K562 (cell line): Measurements from ENCODE around the gene WT1. TPM values are rescaled to one million over a fixed set of nuclear protein-coding genes. Genes with fewer than 3 reads are reported as not detected.

ENCODE experiments used
- CEBPZ ChIP-seq: fragments of 150-350 bp; IDR thresholded peaks from 2 replicates; pipeline ENCODE4 v1.6.1; 2014; ENCODE audit warnings: low read depth, mild to moderate bottlenecking, low read length, borderline replicate concordance
- HDAC3 ChIP-seq: fragments of 450-650 bp; IDR thresholded peaks from 2 replicates; pipeline ENCODE4 v1.6.1; 2018; ENCODE audit warnings: borderline replicate concordance, mild to moderate bottlenecking, moderate library complexity; ENCODE audit not compliant: partially characterized antibody
- IRF2 ChIP-seq: sonication (generic); formaldehyde crosslinking; IDR thresholded peaks from 2 replicates; pipeline ENCODE4 v1.8.1; 2022; ENCODE audit warnings: mild to moderate bottlenecking, missing genetic modification reagents
- JUN ChIP-seq, 2 experiments: sonication (generic) in 1 of 2; formaldehyde crosslinking in 1 of 2; IDR thresholded peaks; 2 replicates each; pipeline versions ENCODE4 v1.6.1 to v1.8.0; 2012 to 2022; ENCODE audit warnings: borderline replicate concordance in 2 of 2, mild to moderate bottlenecking in 2 of 2, improper control_type of control experiment in 1 of 2, low read depth in 1 of 2, low read length in 1 of 2, missing genetic modification reagents in 1 of 2
- KHSRP ChIP-seq: fragments of 450-650 bp; IDR thresholded peaks from 2 replicates; pipeline ENCODE4 v1.6.1; 2017
- MTA1 ChIP-seq: fragments of 450-650 bp; IDR thresholded peaks from 2 replicates; pipeline ENCODE4 v1.6.1; 2017; ENCODE audit warnings: borderline replicate concordance
- PBX2 ChIP-seq, 2 experiments: IDR thresholded peaks in 1 of 2; conservative IDR thresholded peaks in 1 of 2; 2 replicates each; pipeline ENCODE4 v1.6.1; 2016; ENCODE audit warnings: low read depth in 2 of 2, mild to moderate bottlenecking in 1 of 2, missing compliant biosample characterization in 1 of 2, missing genetic modification characterization in 1 of 2, moderate library complexity in 1 of 2
- POLR2AphosphoS5 ChIP-seq: IDR thresholded peaks from 2 replicates; pipeline ENCODE4 v1.6.1; 2011; ENCODE audit warnings: mild to moderate bottlenecking, low read depth, low read length, moderate library complexity; ENCODE audit not compliant: control insufficient read depth, insufficient read depth
- RNF2 ChIP-seq: sonication (generic); IDR thresholded peaks from 2 replicates; pipeline ENCODE4 v1.6.1; 2016
- ZNF407 ChIP-seq: fragments of 450-650 bp; IDR thresholded peaks from 2 replicates; pipeline ENCODE4 v1.6.1; 2016; ENCODE audit warnings: low read depth
- ZNF408 ChIP-seq: fragments of 250-450 bp; sonication (Bioruptor Pico); IDR thresholded peaks from 2 replicates; pipeline ENCODE4 v1.4.0; 2020; ENCODE audit warnings: low read depth, mild to moderate bottlenecking, moderate library complexity
- ZNF507 ChIP-seq: conservative IDR thresholded peaks from 2 replicates; pipeline ENCODE4 v1.6.1; 2017; ENCODE audit warnings: missing genetic modification characterization, missing compliant biosample characterization
- polyA plus RNA-seq, 8 experiments: library from polyadenylated mRNA; depleted of rRNA in 4 of 8; stranded (reverse) in 5 of 8; unstranded in 3 of 8; fragments of >200 nt; fragmentation: Nextera tagmentation in 2 of 8; fragmentation: Illumina TruSeq in 1 of 8; extraction: Ambion mirVana in 2 of 8; extraction: Trizol in 1 of 8; gene quantifications; 2 replicates each; pipeline versions ENCODE4 v1.2.1 to v1.2.3, GENCODE V29; 2011 to 2014; ENCODE audit warnings: inconsistent platforms in 1 of 8, missing spikeins in 1 of 8
- total RNA-seq, 7 experiments: library from RNA; depleted of rRNA in 6 of 7; stranded (reverse); fragments of >200 nt in 6 of 7; fragmentation: Illumina TruSeq in 2 of 7; extraction: Trizol in 2 of 7; gene quantifications; 2 replicates each; pipeline versions ENCODE4 v1.2.1 to v1.2.3, GENCODE V29; 2011 to 2021; ENCODE audit warnings: low replicate concordance in 1 of 7

WT1 gene
- total and polyA plus RNA-seq, 9 of the 15 experiments (the other 6 are each of a cell fraction or from before 2014, with no cell fraction given) = 7.1 to 33.8 (median 19.4) TPM

- TF ChIP-seq POLR2AphosphoS5 (peak; percentile 56; the same call in 1 of the 2 replicates), HDAC3 (peak; percentile 46), IRF2 (CRISPR knock-in tag) (no peak), ZNF407 (no peak), RNF2 (0 out of 2 replicates have a peak, but pooled peaks have one; percentile 24), KHSRP (no peak), MTA1 (0 out of 2 replicates have a peak, but pooled peaks have one; percentile 35), PBX2 (CRISPR knock-in tag; IDR thresholded peaks at IDR 0.05; ENCODE audit: low read depth) (no peak), PBX2 (tag; conservative IDR thresholded peaks at IDR 0.05; ENCODE audit: low read depth) (peak; percentile 17; the same call in 1 of the 2 replicates), JUN (IDR thresholded peaks at IDR 0.05; ENCODE audit: borderline replicate concordance, low read depth, low read length) (peak; percentile 94), JUN (CRISPR knock-in tag; IDR thresholded peaks at IDR 0.05; ENCODE audit: borderline replicate concordance) (no peak), ZNF408 (CRISPR knock-in tag) (no peak), ZNF507 (tag) (no peak), CEBPZ (no peak)
These were observed 48.5 kb downstream of the WT1 start (continued) for GRCh38 chr11:32386770-32387377.
